ENCODE measurements around the gene DNAJA1. TPM values are rescaled to one million over a fixed set of nuclear protein-coding genes. Genes with fewer than 3 reads are reported as not detected.

The DNAJA1 gene
- total RNA-seq, 1 experiment from 2014 or later: 373 TPM

DNA sequence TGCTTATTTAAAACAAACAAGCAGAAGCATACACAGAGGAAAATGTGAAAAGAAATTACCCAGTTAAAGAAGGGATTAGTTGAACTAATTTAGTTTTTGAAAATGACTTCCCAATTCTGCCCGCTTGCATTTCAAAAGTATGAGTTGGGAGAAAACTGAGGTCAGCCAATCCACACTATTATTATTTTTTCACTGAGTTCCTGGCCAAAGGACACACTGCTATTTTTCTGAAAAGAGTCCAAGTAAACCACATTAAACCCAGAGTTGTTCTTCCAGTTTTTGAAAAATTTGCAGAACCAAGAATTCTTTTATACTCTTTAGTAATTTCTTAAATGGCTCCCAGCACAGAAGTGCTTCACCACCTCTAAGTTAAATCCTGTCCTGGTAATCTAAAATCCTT is 43.9 kb downstream of the DNAJA1 start:
- Histone ChIP-seq H3K9me3 (ENCODE audit: low read depth, low read length, poor library complexity, severe bottlenecking) (no peaks in the 10 kb centered on the region), H3K36me3 (ENCODE audit: insufficient read depth, low read length, poor library complexity, severe bottlenecking) (peaks cover 85% of the 10 kb centered on the region), H3K4me3 (ENCODE audit: low read depth, low read length, poor library complexity, severe bottlenecking) (no peak overlapping the region), H3K4me1 (ENCODE audit: insufficient read depth, low read length, poor library complexity, severe bottlenecking) (no peaks in the 10 kb centered on the region), H3K27ac (ENCODE audit: low read depth, low read length, poor library complexity, severe bottlenecking) (no peak overlapping the region), H3K27me3 (replicated peaks; ENCODE audit: insufficient read depth, low read depth, low read length, poor library complexity) (no peaks in the 10 kb centered on the region)
- CTCF ChIA-PET: no interaction called here
- no peak for DNase-seq (ENCODE audit: low spot score)
- TF ChIP-seq, protein P1, sequence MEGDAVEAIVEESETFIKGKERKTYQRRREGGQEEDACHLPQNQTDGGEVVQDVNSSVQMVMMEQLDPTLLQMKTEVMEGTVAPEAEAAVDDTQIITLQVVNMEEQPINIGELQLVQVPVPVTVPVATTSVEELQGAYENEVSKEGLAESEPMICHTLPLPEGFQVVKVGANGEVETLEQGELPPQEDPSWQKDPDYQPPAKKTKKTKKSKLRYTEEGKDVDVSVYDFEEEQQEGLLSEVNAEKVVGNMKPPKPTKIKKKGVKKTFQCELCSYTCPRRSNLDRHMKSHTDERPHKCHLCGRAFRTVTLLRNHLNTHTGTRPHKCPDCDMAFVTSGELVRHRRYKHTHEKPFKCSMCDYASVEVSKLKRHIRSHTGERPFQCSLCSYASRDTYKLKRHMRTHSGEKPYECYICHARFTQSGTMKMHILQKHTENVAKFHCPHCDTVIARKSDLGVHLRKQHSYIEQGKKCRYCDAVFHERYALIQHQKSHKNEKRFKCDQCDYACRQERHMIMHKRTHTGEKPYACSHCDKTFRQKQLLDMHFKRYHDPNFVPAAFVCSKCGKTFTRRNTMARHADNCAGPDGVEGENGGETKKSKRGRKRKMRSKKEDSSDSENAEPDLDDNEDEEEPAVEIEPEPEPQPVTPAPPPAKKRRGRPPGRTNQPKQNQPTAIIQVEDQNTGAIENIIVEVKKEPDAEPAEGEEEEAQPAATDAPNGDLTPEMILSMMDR (conservative IDR thresholded peaks at IDR 0.05; ENCODE audit: low read depth, low read length): no peak
- no peak for TF ChIP-seq EZH2 (IDR thresholded peaks at IDR 0.05; ENCODE audit: borderline replicate concordance, low read depth, low read length, poor library complexity, severe bottlenecking)
- intact Hi-C loops (cut with micrococcal nuclease; ENCODE audit: unreplicated experiment): no loop called here
- BruUV-seq (replicated peaks): no TSS peak
- POLR2A ChIA-PET (ENCODE audit: low non-redundant PET): interaction anchor here (0.7 kb wide), 1 partner anchor 63 kb away, joined by 3 read pairs; no protein-coding TSS in a partner anchor

DNA sequence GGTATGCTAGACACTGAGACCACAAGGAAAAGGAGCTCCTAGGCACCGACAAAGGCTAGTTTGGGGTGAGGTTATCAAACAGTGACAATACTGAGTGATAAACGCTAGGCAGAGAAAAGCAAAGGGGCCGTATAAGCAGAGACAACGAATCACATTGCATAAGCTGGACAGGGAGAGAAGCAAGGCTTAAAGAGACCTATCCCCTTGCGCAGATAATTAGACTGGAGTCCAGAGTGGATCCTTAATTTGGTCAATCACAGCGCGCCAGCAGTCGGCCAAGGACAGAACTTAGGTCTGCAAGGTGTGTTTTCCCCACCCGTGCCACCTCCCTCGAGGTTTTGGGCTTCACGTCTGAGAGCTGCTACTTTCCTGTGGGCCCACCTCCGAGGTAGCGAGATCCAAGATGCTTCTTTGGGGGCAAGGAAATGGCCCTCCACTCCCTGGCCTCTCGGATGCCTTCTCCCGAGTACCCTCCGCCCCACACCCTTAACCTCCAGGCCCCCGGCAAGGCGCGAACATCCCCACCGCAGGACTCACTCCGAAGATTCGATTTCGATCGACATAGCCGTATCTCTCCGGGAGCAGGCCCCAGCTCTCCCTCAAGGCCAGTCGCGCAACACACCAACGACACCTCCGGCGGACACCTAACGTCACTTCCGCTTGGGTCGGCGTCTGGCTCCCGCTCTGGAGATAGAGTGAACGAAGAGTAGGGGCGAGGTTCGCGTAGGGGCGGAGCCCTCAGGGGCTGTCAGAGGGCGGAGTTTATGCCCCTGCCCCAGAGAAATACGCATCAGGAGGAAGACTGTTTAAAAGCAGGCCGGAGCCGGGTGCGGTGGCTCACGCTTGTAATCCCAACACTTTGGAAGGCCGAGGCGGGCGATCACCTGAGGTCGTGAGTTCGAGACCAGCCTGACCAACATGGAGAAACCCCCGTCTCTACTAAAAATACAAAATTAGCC is 51.3 kb downstream of the DNAJA1 start, which contains the start of gene SMU1:
TSS of gene SMU1 (minus strand) at position 629 of the 959 bp plus-strand sequence. CDS start at position 563, 66 bp downstream.
- no peaks in the 10 kb centered on the region for H3K27me3 ChIP-seq (replicated peaks; ENCODE audit: insufficient read depth, low read depth, low read length, poor library complexity)
- no peaks in the 10 kb centered on the region for H3K9me3 ChIP-seq (ENCODE audit: low read depth, low read length, poor library complexity, severe bottlenecking)
- peak within 1 kb of the TSS; percentile 63 for H3K4me3 ChIP-seq (ENCODE audit: low read depth, low read length, poor library complexity, severe bottlenecking)
- no TSS peak for BruUV-seq (replicated peaks)
- H3K27ac ChIP-seq (ENCODE audit: low read depth, low read length, poor library complexity, severe bottlenecking): peak within 1 kb of the TSS; percentile 90
- intact Hi-C loops (cut with micrococcal nuclease; ENCODE audit: unreplicated experiment): no loop called here
- CTCF ChIA-PET: no interaction called here
- peaks cover 4% of the 10 kb centered on the region for H3K4me1 ChIP-seq (ENCODE audit: insufficient read depth, low read length, poor library complexity, severe bottlenecking)
- DNase-seq (ENCODE audit: low spot score): peak; percentile 99
- POLR2A ChIA-PET (ENCODE audit: low non-redundant PET): interaction anchor here (0.5 kb wide), 1 partner anchor 12 kb away, joined by 20 read pairs; no protein-coding TSS in a partner anchor
- TF ChIP-seq EZH2 (IDR thresholded peaks at IDR 0.05; ENCODE audit: borderline replicate concordance, low read depth, low read length, poor library complexity, severe bottlenecking): no peak
- TF ChIP-seq, protein P1 (conservative IDR thresholded peaks at IDR 0.05; ENCODE audit: low read depth, low read length): no peak
- H3K36me3 ChIP-seq (ENCODE audit: insufficient read depth, low read length, poor library complexity, severe bottlenecking): peaks cover 25% of the 10 kb centered on the region

DNA sequence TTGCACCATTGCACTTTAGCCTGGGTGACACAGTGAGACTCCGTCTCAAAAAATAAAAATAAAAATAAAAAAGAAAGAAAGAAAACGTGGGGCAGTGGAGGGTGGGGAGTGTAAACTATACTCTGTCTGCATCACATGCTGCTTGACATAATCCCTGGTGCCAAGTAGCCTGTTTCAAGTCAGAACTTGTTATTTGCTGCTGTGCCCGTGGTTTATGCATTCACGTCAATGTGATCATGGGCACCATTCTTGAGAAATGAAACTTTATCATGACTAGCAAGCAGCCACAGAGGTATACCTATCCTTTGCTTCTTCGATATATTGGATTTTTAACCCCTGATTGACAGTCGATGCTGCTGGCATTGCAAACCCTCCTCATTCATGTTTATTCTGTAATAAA is 55.5 kb downstream of the DNAJA1 start:
- BruUV-seq (replicated peaks): no TSS peak
- peak overlapping the region; percentile 30 for H3K4me3 ChIP-seq (ENCODE audit: low read depth, low read length, poor library complexity, severe bottlenecking)
- H3K9me3 ChIP-seq (ENCODE audit: low read depth, low read length, poor library complexity, severe bottlenecking): no peaks in the 10 kb centered on the region
- no peak overlapping the region for H3K27ac ChIP-seq (ENCODE audit: low read depth, low read length, poor library complexity, severe bottlenecking)
- H3K4me1 ChIP-seq (ENCODE audit: insufficient read depth, low read length, poor library complexity, severe bottlenecking): peaks cover 4% of the 10 kb centered on the region
- no peak for DNase-seq (ENCODE audit: low spot score)
- ChIA-PET CTCF (no interaction called here), POLR2A (ENCODE audit: low non-redundant PET) (no interaction called here)
- H3K27me3 ChIP-seq (replicated peaks; ENCODE audit: insufficient read depth, low read depth, low read length, poor library complexity): no peaks in the 10 kb centered on the region
- intact Hi-C loops (cut with micrococcal nuclease; ENCODE audit: unreplicated experiment): loop anchor here (2.0 kb wide), 1 partner anchor 86 kb away; the partner anchor contains the start of gene B4GALT1
- H3K36me3 ChIP-seq (ENCODE audit: insufficient read depth, low read length, poor library complexity, severe bottlenecking): no peaks in the 10 kb centered on the region
- TF ChIP-seq, protein P1 (conservative IDR thresholded peaks at IDR 0.05; ENCODE audit: low read depth, low read length): no peak
- no peak for TF ChIP-seq EZH2 (IDR thresholded peaks at IDR 0.05; ENCODE audit: borderline replicate concordance, low read depth, low read length, poor library complexity, severe bottlenecking)

Data from A673 (cell line).